Left ventricle myocardium inferior (tissue), 1 donor: ENCODE results near the gene ERBB2. TPM values are rescaled to one million over a fixed set of nuclear protein-coding genes. Genes with fewer than 3 reads are reported as not detected.

Experiments used
- DNase-seq: peaks from one replicate; pipeline ENCODE4 v3.0.0-alpha.2; 2020
- H3K27ac ChIP-seq: fragments of 200-600 bp; replicated peaks from 2 replicates; pipeline ENCODE4 v1.8.0; 2021
- H3K27me3 ChIP-seq: fragments of 200-600 bp; 2 replicates; pipeline ENCODE4 v1.8.0; 2021; ENCODE audit warnings: low read depth
- H3K36me3 ChIP-seq: fragments of 200-600 bp; 2 replicates; pipeline ENCODE4 v1.8.0; 2021
- H3K4me1 ChIP-seq: fragments of 200-600 bp; 2 replicates; pipeline ENCODE4 v1.8.0; 2021
- H3K4me3 ChIP-seq: fragments of 200-600 bp; 2 replicates; pipeline ENCODE4 v1.8.0; 2021; ENCODE audit warnings: mild to moderate bottlenecking, moderate library complexity
- H3K9me3 ChIP-seq: fragments of 200-600 bp; replicated peaks from 2 replicates; pipeline ENCODE4 v1.8.0; 2021
- CTCF ChIP-seq: fragments of 200-600 bp; IDR thresholded peaks from 2 replicates; pipeline ENCODE4 v1.8.0; 2021; ENCODE audit warnings: antibody characterized with exemption, mild to moderate bottlenecking, borderline replicate concordance
- intact Hi-C: fragments of 100-400 bp; cut with micrococcal nuclease; formaldehyde crosslinking; loops from one replicate; pipeline ENCODE4 v1.11.0; 2022
- total RNA-seq: library from RNA; stranded (reverse); fragmentation: NEBNext Ultra II Directional; extraction: Animal tissue kit (Norgen Biotek cat#: 25700); gene quantifications from one replicate; pipeline ENCODE4 v1.2.1, GENCODE V29; 2021
- donor health status: DM: no; HTN: yes; CAD: no; lungs with severe emphysema.

Gene ERBB2
- total RNA-seq, 1 donor from 2014 or later: 61.0 TPM

- DNase-seq: peak; percentile 43
- intact Hi-C loops: no loop called here
- Histone ChIP-seq H3K9me3 (no peaks in the 10 kb centered on the region), H3K4me1 (peaks cover 87% of the 10 kb centered on the region), H3K27me3 (peaks cover 6% of the 10 kb centered on the region), H3K4me3 (no peak overlapping the region), H3K36me3 (no peaks in the 10 kb centered on the region), H3K27ac (peak overlapping the region; percentile 92)
- TF ChIP-seq CTCF: no peak
Measured at GRCh38 chr17:39674702-39675389, 25.0 kb upstream of the ERBB2 start.

GRCh38 chr17:39675390-39676082 is 24.3 kb upstream of the ERBB2 start:
- DNase-seq: no peak

GRCh38 chr17:39676198-39676819 is 23.6 kb upstream of the ERBB2 start:
- peaks cover 10% of the 10 kb centered on the region for H3K36me3 ChIP-seq
- no peak overlapping the region for H3K4me3 ChIP-seq
- H3K4me1 ChIP-seq: peaks cover 83% of the 10 kb centered on the region
- H3K9me3 ChIP-seq: no peaks in the 10 kb centered on the region
- DNase-seq: peak; percentile 76
- H3K27me3 ChIP-seq: no peaks in the 10 kb centered on the region
- TF ChIP-seq CTCF: no peak
- peak overlapping the region; percentile 92 for H3K27ac ChIP-seq
- intact Hi-C loops: no loop called here

More at GRCh38 chr17:39675390-39676082, 24.3 kb upstream of the ERBB2 start:
- Histone ChIP-seq H3K4me1 (peaks cover 87% of the 10 kb centered on the region), H3K36me3 (peaks cover 3% of the 10 kb centered on the region), H3K27me3 (no peaks in the 10 kb centered on the region), H3K4me3 (no peak overlapping the region), H3K27ac (peak overlapping the region; percentile 92), H3K9me3 (no peaks in the 10 kb centered on the region)
- intact Hi-C loops: no loop called here
- TF ChIP-seq CTCF: no peak

- no peak for DNase-seq
- Histone ChIP-seq H3K27me3 (no peaks in the 10 kb centered on the region), H3K9me3 (no peaks in the 10 kb centered on the region), H3K36me3 (peaks cover 11% of the 10 kb centered on the region), H3K4me1 (peaks cover 75% of the 10 kb centered on the region), H3K4me3 (peak overlapping the region; percentile 6), H3K27ac (peak overlapping the region; percentile 92)
- no peak for TF ChIP-seq CTCF
- intact Hi-C loops: no loop called here
Measured at GRCh38 chr17:39677072-39677471, 22.8 kb upstream of the ERBB2 start.

GRCh38 chr17:39677542-39678339 is 22.1 kb upstream of the ERBB2 start:
- Histone ChIP-seq H3K36me3 (peaks cover 11% of the 10 kb centered on the region), H3K27ac (peak overlapping the region; percentile 92), H3K4me3 (peak overlapping the region; percentile 6), H3K4me1 (peaks cover 69% of the 10 kb centered on the region), H3K9me3 (no peaks in the 10 kb centered on the region), H3K27me3 (no peaks in the 10 kb centered on the region)
- no peak for TF ChIP-seq CTCF
- intact Hi-C loops: no loop called here
- DNase-seq: peak; percentile 66
